Panc1 (cell line): Measurements from ENCODE around the gene CITED4.

ENCODE experiments used
- CTCF ChIP-seq: fragments of 450-650 bp; IDR thresholded peaks from 2 replicates; pipeline ENCODE4 v1.5.1; 2017; ENCODE audit warnings: mild to moderate bottlenecking
- POLR2AphosphoS5 ChIP-seq: IDR thresholded peaks from 2 replicates; pipeline ENCODE4 v1.6.1; 2012; ENCODE audit warnings: mild to moderate bottlenecking, low read depth, low read length, moderate library complexity

GRCh38 chr1:40848530-40849189 lies 13.5 kb downstream of the CITED4 start:
- TF ChIP-seq CTCF: peak; percentile 96
- no peak for TF ChIP-seq POLR2AphosphoS5
